ENCODE measurements around the gene RPL10. TPM values are rescaled to one million over a fixed set of nuclear protein-coding genes. Genes with fewer than 3 reads are reported as not detected.
"Not testable (repeated sequence)": the region's sequence is repeated elsewhere in the genome, so short reads cannot be mapped to it uniquely, and the experiment has no call there.

RPL10 gene
- total and polyA plus RNA-seq, 2 donors (not counting 3 experiments of a cell fraction or from before 2014, with no cell fraction given), result 2,493 to 7,586 TPM

DNA sequence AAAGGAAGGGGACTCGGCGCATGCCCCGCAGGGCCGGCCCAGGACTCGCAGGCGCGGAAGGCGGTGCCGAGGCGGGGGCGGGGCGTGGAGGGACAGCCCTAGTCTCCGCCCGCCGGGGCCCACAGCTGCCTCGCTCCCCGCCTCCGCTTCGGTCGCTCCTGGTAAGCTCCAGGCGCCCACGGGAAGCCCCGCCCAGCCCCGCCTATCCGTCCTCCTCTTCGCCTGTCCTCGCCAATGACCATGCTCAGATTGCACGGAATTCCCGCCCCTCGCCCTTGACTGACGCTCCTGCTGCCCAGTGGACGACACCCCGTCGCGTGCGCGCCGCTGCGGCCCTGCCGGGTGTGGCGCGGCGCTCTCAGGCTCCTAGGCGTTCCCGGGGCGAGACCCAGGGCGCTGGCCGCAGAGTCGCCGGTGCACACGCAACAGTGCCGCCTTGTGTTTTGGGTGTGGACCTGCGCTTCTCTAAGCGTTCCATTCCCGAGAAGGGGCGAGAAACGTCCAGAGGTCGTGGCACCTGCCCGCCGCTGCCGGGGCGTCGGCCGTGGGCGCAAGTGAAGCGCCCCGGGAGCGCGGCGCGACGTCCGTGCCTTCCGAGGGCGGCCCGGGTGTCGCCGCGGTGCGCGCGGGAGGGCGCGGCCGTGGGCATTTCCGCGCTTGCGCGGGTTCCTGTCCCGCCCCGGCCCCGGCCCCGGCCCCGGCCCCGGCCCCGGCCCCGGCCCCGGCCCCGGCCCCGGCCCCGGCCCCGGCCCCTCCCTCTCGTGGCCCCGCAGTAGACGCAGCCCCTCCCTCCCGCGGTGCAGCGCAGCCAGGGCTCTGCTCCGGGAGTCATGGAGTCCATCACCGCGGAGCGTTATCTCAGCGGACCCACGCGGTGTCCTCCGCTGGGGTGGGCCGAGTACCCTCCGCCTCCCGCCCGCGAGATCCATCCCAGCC is 8.1 kb upstream of the RPL10 start:
- dilution Hi-C loops (cut with MboI; ENCODE audit: extremely low pct_ligation_motif_present, low sequenced_read_pairs); H3K27ac ChIP-seq (ENCODE audit: insufficient read depth, low read depth, low read length); DNase-seq (ENCODE audit: low read depth, low spot score); H3K9me1 ChIP-seq (replicated peaks; ENCODE audit: control insufficient read depth, extremely low read depth, insufficient read depth, low read length); H3K4me1 ChIP-seq (ENCODE audit: control insufficient read depth, extremely low read depth, insufficient read depth, low read length); intact Hi-C loops (cut with micrococcal nuclease); H3K36me3 ChIP-seq (ENCODE audit: control insufficient read depth in 2 of 2, extremely low read depth in 1 of 2, insufficient read depth in 2 of 2, low read length in 2 of 2); H3K27me3 ChIP-seq (ENCODE audit: control insufficient read depth in 2 of 2, insufficient read depth in 2 of 2, low read length in 2 of 2); POLR2A ChIA-PET; H3K9me3 ChIP-seq (replicated peaks; ENCODE audit: control insufficient read depth, insufficient read depth, low read length); CTCF ChIA-PET; H3K4me2 ChIP-seq (ENCODE audit: insufficient read depth, low read length); H3K79me2 ChIP-seq (ENCODE audit: control insufficient read depth, insufficient read depth, low read length); H4K20me1 ChIP-seq (replicated peaks; ENCODE audit: control insufficient read depth, extremely low read depth, insufficient read depth, low read length); H3K9ac ChIP-seq (replicated peaks; ENCODE audit: extremely low read depth, insufficient read depth, low read length); H2AFZ ChIP-seq (ENCODE audit: low read depth, low read length); BruUV-seq (replicated peaks): not testable (repeated sequence)
- FAIRE-seq, result peak; percentile 100
- H3K4me3 ChIP-seq (replicated peaks in 1 of 3; ENCODE audit: insufficient read depth in 1 of 3, low read depth in 1 of 3, low read length in 3 of 3), result peak overlapping the region in 1 of 3 experiments; percentile 28

GRCh38 chrX:154396363-154396762 is 1.8 kb upstream of the RPL10 start:
- CTCF ChIA-PET, result interaction anchor here (2.1 kb wide), 1 partner anchor 23 kb away, joined by 6 read pairs; no protein-coding TSS in a partner anchor
- dilution Hi-C loops (cut with MboI; ENCODE audit: extremely low pct_ligation_motif_present, low sequenced_read_pairs); DNase-seq (ENCODE audit: low read depth, low spot score); FAIRE-seq; H3K27me3 ChIP-seq (ENCODE audit: control insufficient read depth in 2 of 2, insufficient read depth in 2 of 2, low read length in 2 of 2); H4K20me1 ChIP-seq (replicated peaks; ENCODE audit: control insufficient read depth, extremely low read depth, insufficient read depth, low read length); BruUV-seq (replicated peaks); H3K4me1 ChIP-seq (ENCODE audit: control insufficient read depth, extremely low read depth, insufficient read depth, low read length); H3K4me3 ChIP-seq (replicated peaks in 1 of 3; ENCODE audit: insufficient read depth in 1 of 3, low read depth in 1 of 3, low read length in 3 of 3); intact Hi-C loops (cut with micrococcal nuclease); H3K27ac ChIP-seq (ENCODE audit: insufficient read depth, low read depth, low read length); H2AFZ ChIP-seq (ENCODE audit: low read depth, low read length); H3K9me1 ChIP-seq (replicated peaks; ENCODE audit: control insufficient read depth, extremely low read depth, insufficient read depth, low read length); H3K9ac ChIP-seq (replicated peaks; ENCODE audit: extremely low read depth, insufficient read depth, low read length); H3K4me2 ChIP-seq (ENCODE audit: insufficient read depth, low read length); H3K9me3 ChIP-seq (replicated peaks; ENCODE audit: control insufficient read depth, insufficient read depth, low read length): not testable (repeated sequence)
- H3K36me3 ChIP-seq (ENCODE audit: control insufficient read depth in 2 of 2, extremely low read depth in 1 of 2, insufficient read depth in 2 of 2, low read length in 2 of 2), result peaks cover 15 to 16% of the 10 kb centered on the region in 2 experiments
- POLR2A ChIA-PET, result interaction anchor here (0.6 kb wide), 1 partner anchor 32 kb away, joined by 3 read pairs; no protein-coding TSS in a partner anchor
- H3K79me2 ChIP-seq (ENCODE audit: control insufficient read depth, insufficient read depth, low read length), result peaks cover 20% of the 10 kb centered on the region

Data from endothelial cell of umbilical vein (primary cell).